Forelimb muscle (tissue), 1 donor: ENCODE results near the gene SEC16B. TPM values are rescaled to one million over a fixed set of nuclear protein-coding genes. Genes with fewer than 3 reads are reported as not detected.
A peak's percentile ranks its signal among the peaks of the same experiment; 100 is the strongest.

Source experiments
- DNase-seq: peaks from one replicate; pipeline ENCODE4 v3.0.0-alpha.2; 2013; ENCODE audit warnings: low read depth
- polyA plus RNA-seq: library from polyadenylated mRNA; unstranded; fragments of 120-200 nt; gene quantifications from one replicate; pipeline ENCODE4 v1.2.1, GENCODE V29; 2013; ENCODE audit not compliant: insufficient read length

SEC16B gene
- polyA plus RNA-seq, 1 donor = 6.3 TPM

- DNase-seq = no peak
Observed at GRCh38 chr1:177977141-177977540, 7.3 kb upstream of the SEC16B start.

- DNase-seq = no peak
Observed at GRCh38 chr1:177976596-177976995, 6.7 kb upstream of the SEC16B start.

GRCh38 chr1:177975588-177976495 lies 6.0 kb upstream of the SEC16B start:
- DNase-seq = no peak

- DNase-seq = no peak
Observed at GRCh38 chr1:177973585-177973984, 3.7 kb upstream of the SEC16B start.

GRCh38 chr1:177969109-177969508 lies 749 bp downstream of the SEC16B start:
- DNase-seq = no peak

GRCh38 chr1:177966199-177966598 lies 3.7 kb downstream of the SEC16B start:
- no peak for DNase-seq

GRCh38 chr1:177965293-177965692 lies 4.6 kb downstream of the SEC16B start:
- DNase-seq = no peak

- no peak for DNase-seq
Observed at GRCh38 chr1:177964336-177964735, 5.5 kb downstream of the SEC16B start.

- no peak for DNase-seq
Observed at GRCh38 chr1:177960939-177961622, 8.8 kb downstream of the SEC16B start.

- no peak for DNase-seq
Observed at GRCh38 chr1:177959811-177960515, 9.9 kb downstream of the SEC16B start.

GRCh38 chr1:177958092-177958491 lies 11.8 kb downstream of the SEC16B start:
- DNase-seq = no peak

- no peak for DNase-seq
Observed at GRCh38 chr1:177954076-177954475, 15.8 kb downstream of the SEC16B start.

GRCh38 chr1:177953549-177953948 lies 16.3 kb downstream of the SEC16B start:
- no peak for DNase-seq

- DNase-seq = no peak
Observed at GRCh38 chr1:177952691-177953090, 17.2 kb downstream of the SEC16B start.

- no peak for DNase-seq
Observed at GRCh38 chr1:177952249-177952648, 17.6 kb downstream of the SEC16B start.

- DNase-seq = no peak
Observed at GRCh38 chr1:177950506-177950905, 19.4 kb downstream of the SEC16B start.

GRCh38 chr1:177948336-177948972 lies 21.4 kb downstream of the SEC16B start:
- DNase-seq = peak; percentile 54

- no peak for DNase-seq
Observed at GRCh38 chr1:177947623-177948022, 22.2 kb downstream of the SEC16B start.

GRCh38 chr1:177945943-177946650 lies 23.8 kb downstream of the SEC16B start:
- DNase-seq = no peak

- DNase-seq = no peak
Observed at GRCh38 chr1:177944016-177944949, 25.6 kb downstream of the SEC16B start.
